HG03565 (cell line): Measurements from ENCODE around the gene HELZ.
"Not testable (repeated sequence)": the region's sequence is repeated elsewhere in the genome, so short reads cannot be mapped to it uniquely, and the experiment has no call there.

ENCODE experiments used
- ATAC-seq: cut with Tn5 transposase; IDR thresholded peaks from one replicate; pipeline ENCODE4 v1.9.1; 2021; ENCODE audit warnings: mild to moderate bottlenecking, moderate library complexity; ENCODE audit not compliant: unreplicated experiment

Gene HELZ

DNA sequence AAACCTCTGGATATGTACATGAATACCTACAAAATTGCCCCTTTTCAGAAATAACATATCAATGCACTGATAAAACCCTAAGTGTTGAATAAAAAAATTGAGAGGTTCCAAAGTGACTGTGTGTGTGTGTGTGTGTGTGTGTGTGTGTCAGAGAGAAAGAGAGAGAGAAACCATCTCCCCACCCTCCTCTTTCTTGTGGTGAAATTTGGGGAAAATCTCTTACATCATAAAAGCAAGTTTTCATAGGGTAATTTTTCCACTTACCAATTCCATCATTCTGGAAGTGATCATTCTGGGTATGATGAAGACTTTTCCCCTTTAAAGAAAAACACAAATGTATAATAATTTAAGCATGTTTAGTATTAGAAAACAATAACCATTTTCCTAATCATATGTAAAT lies 121.3 kb downstream of the HELZ start:
- ATAC-seq, result no peak

DNA sequence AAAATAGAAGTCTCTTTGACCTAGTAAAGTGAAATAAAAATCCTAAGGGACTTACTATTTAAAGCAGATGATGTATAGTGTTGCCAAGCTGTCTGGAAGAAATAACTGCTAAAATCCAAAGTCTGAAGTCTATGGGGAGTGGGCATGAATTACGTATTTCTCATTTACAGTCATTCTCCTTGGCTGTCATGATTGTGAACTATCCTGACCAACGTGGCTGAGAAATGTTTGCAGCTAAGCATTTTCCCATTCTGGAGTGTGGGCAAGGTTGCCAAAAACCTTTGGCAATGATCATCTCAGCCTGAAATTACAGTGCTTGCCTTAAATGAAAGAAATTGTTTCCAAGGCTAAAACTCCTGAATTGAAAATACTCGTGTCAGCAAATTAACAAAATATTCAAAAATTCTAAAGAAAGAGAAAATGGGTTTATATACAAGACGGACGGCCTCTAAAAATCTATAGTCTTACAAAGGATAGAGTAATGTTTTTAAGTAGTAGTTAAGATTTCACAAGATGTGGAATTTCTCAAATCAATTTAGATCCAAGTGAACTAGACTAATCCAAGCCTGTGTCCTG lies 123.6 kb downstream of the HELZ start:
- no peak for ATAC-seq

DNA sequence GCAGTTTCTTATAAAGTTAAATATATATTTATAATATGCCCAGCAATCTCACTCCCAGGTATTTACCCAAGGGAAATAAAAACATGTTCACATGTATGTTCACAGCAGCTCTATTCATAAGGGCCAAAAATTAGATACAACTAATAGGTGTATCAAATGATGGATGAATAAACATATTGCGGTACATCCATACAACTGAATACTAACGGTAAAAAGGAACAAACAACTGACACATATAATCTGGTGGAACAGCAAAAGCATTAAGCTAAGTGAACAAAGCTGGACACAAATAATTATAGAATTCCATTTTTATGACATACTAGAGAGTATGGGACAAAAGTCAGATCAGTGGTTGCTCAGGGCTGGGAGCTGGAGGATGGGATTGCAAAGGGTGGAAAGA lies 125.9 kb downstream of the HELZ start:
- ATAC-seq, result no peak

DNA sequence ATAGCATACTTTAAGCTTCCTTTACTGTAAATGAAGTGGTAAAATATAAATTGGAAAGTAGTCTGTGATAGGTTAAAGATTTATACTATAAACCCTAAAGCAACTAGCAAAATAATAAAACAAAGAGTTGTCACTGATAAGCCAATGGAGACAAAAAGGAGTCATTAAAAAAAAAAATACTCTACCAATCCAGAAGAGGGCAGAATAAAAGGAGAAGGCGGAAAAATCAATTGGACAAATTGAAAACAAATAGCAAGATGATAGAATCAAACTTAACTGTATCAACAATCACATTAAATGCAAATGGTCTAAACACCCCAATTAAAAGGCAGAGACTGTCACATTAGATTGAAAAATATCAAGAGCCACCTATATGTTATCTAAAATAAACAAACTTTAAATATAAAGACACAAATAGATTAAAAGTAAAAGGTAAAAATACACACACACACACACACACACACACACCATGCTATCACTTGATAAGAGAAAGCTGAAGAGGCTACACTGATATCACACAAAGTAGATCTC lies 128.9 kb downstream of the HELZ start:
- ATAC-seq, result no peak

DNA sequence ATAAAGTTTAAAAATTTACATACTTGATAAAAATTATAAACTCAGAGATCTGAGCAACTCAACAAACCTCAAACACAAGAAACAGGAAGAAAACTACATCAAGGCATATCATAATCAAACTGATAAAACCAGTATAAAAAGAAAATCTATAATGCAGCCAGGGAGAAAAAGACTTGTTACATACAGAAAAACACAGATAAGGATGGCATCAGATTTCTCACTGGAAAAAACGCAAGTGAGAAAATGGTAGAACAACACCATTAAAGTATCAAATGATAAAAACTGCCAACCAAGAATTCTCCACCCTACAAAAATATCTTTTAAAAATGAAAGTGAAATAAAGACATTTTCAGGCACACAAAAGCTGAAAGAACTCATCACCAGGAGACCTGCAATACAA lies 129.6 kb downstream of the HELZ start:
- ATAC-seq, result no peak

DNA sequence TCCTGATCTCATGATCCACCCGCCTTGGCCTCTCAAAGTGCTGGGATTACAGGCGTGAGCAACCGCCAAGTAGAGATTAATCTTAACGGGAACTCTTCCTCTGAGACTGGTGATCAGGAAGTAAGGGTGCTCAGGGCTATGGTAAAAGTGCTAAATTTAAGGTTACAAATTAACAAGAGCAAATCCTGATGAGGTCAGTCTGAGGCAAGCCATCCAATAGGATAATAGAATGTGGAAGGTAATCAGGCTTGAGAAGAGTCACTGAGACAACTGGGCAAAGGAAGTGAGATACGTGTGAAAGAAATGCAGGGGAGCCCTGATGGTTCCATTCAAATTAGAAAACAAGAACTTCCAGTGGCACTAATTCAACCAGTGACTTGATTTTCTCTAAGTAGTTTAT lies 131.5 kb downstream of the HELZ start:
- ATAC-seq, result no peak

DNA sequence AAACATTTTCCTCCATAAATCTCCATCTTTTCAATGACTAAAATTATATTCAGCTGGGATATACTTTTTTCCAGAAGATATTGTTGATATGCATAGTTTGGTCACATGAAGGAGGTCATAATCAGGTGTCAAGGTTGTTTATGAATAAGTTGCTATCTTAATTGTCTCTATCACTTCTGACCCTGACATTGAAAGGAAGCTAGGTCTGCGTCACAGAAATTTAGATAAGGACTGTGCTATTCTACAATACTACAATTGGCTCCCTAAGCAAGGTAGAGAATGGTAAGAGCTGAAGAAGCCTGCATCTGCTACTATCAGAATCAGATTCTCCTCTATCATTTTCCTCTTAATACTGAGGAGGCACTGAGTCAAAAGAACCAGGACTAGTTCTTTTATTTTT lies 133.2 kb downstream of the HELZ start:
- ATAC-seq, result no peak

DNA sequence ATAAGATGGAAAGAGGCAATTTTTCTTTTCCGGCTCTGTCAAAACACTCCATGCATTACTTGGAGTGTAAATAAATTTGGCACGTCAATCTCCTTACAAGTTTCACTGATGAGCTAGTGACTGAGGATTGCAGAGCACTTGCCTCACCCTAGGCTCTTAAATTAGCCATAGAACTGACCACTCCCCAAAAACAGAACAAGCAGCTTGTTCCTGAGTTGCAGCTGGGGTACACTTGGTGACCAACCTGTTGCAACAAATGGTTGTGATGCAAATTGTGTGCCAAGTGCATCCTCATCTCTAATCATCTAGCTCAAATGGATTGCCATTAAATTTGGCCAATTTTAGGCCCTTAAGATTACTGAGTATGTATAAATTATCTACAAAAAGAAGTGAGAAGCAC lies 133.7 kb downstream of the HELZ start:
- no peak for ATAC-seq

DNA sequence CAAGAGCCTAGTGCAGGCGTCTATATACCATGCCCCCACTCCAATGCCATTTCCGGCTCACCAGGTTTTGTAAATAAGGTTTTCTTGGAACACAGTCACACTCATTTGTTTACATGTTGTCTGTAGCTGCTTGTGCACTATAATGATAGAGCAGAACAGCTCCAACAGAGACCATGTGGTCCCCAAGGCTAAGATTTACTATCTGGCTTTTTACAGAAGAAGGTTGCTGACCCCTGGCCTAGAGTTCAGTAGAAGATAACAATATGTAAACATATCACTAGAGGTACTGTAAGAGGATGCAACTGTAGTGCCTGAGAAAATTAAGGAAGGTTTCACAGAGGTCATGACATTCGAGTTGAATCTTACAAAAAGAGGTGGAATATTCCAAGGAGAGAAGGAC lies 134.4 kb downstream of the HELZ start:
- ATAC-seq, result no peak

DNA sequence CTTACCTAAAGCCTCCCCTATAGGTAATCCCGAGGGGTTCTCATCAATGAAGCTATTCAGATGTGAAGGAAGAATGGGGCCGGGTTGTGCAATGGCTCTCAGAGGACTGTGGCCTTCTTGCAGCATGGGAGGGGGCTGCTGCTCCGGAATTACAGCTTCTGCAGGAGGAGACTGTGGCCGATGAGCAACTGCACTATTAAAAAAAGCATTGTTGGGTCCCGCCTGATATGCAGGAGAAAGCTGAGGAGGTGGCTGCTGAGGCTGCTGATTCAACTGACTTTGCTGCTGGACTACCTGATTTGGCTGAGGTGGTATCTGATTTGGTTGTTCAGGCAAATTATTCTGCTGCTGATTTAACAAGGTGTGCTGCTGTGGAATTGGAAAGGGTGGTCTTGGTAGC lies 135.9 kb downstream of the HELZ start:
- no peak for ATAC-seq

DNA sequence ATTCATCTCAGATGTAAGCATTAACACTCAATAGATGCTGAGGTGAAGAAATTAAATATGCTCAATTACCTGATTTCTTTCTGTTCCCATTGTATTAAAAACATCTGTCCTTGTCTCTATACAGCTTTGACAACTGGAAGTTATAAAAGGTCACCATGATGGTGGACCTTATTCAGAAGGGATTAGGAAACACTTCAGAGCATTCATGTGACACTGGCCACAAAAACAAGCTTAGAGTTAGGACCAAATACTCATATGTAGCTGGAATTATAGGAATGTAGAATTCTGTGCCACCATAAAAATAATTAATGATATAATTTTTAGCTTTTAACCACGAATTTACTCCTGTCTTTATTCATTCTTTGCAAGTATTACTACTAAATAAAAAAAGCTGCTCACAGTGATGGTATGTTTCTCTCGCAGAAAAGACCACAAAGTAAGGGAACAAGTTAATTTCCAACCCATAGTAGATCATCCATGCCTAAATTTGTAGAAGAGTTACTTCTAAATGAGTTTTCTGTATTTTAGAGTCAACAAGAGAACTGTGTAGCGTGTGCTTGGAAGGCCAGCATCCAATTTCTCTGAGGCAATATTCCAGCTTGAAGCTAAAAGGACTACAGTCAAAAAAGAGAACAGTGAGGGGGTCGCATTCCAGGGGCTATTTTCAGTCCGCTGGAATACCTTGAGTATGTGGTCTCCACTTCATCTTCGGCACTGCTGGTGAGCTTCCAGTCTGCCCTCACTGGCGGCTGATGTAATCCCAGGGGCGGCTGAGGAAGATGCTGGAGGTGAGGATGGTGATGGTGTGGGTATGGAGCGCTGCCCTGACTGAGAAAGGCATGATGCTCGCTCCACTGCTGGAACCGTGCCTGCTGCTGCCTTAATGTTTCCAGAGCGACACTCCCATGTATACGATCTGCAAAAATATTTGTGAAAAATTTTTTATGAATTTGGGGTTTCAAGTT lies 136.9 kb downstream of the HELZ start:
- ATAC-seq, result no peak

DNA sequence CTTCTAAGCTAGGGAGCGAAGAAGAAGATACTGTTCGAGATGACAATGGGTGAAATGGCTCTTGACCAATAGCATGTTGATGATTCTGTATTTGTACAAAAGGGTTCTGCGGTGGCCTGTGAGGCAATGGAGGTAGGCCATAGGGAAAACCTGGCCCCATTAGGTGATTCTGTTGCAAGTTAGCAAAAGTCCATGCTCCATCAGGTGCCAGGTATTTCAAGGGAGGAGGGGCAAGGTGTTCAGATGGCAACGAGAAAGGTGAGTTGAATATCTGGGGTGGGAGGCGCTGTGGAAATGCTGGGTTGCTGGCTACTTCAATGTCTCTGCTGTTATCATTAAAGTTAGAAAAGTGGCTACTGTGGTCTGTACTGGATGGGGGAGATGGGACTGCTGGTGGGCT lies 137.8 kb downstream of the HELZ start:
- ATAC-seq, result no peak

DNA sequence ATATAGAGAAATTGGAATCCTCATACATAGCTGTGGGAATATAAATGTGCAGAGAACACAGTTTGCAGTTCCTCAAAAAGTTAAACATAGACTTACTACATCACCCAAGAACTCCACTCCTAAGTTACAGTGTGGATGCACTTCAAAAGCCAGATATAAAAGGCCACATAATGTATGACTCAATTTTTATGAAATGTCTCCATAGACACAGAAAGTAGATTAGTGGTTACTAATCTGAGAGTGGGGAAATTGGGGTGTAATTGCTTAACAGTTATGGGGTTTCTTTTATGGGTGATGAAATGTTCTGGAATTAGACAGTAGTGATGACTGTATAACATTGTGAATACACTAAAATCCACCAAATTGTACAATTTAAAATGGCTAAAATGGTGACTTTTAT lies 139.8 kb downstream of the HELZ start:
- ATAC-seq, result no peak

DNA sequence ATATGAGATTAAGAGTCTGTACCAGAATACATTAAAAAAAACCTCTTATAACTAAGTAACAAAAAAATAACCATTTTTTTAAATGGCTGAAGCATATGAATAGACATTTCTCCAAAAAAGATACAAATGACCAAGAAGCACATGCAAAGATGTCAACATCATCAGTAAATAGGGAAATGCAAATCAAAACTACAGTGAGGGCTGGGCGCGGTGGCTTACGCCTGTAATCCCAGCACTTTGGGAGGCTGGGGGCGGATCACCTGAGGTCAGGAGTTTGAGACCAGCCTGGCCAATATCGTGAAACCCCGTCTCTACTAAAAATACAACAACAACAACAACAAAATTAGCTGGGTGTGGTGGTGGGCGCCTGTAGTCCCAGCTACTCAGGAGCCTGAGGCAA lies 140.4 kb downstream of the HELZ start:
- ATAC-seq, result not testable (repeated sequence)

DNA sequence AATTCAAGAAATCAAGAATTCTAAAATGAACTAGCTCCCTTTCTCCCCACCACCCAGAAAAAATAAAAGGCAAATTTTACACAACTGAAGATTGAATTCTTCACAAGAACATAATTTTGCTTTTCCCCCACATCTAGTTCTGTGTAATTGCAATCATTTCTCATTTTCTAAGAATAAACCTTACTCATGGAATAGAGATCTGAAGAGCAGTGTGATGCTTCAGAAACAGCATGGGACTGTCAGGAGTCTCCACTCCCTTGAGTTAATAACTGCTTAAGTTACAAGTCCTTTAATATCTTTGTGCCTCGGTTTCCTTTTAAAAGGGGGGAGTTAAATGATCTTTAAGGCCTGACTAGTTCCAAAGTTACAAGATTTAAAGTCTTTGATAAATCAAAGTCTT lies 147.0 kb downstream of the HELZ start:
- no peak for ATAC-seq

DNA sequence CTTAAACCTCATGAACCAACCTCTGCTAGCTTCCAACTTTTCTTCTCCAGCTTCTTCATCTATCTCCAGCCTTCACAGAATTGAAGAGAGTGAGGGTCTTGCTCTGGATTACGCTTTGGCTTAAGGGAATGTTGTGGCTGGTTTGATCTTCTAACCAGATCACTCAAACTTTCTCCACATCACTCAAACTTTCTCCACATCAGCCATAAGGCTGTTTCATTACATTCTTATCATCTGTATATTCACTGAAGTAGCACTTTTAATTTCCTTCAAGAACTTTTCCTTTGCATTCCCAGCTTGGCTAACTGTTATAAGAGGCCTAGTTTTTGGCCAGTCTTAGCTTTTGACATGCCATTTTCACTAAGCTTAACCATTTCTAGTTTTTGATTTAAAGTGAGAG lies 148.4 kb downstream of the HELZ start:
- no peak for ATAC-seq

DNA sequence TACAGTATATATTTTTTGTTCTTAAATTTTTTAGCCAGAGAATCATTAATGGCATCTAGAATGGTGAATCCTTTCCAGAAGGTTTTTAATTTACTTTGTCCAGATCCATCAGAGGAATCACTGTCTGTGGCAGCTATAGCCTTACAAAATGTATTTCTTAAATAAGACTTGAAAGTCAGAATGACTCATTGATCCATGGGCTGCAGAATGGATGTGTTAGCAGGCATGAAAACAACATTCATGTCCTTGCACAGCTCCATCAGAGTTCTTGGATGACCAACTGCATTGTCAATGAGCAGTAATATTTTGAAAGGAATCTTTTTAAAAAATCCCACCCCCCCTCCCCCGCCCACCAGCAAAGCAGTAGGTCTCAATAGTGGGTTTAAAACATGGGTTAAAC lies 149.2 kb downstream of the HELZ start:
- ATAC-seq, result no peak

DNA sequence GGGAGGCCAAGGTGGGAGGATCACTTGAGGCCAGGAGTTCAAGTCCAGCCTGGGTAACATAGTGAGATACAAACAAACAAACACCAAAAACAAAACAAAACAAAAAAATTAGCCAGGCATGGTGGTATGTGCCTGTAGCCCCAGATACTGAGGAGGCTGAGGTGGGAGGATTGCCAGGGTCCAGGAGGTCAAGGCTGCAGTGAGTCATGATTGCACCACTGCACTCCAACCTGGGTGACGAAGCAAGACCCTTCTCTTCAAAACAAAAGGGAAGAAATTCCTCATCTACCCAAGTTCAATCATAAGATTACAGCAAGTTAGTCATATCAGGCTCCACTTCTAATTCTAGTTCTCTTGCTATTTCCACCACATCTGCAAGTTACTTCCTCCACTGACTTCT lies 149.7 kb downstream of the HELZ start:
- not testable (repeated sequence) for ATAC-seq

DNA sequence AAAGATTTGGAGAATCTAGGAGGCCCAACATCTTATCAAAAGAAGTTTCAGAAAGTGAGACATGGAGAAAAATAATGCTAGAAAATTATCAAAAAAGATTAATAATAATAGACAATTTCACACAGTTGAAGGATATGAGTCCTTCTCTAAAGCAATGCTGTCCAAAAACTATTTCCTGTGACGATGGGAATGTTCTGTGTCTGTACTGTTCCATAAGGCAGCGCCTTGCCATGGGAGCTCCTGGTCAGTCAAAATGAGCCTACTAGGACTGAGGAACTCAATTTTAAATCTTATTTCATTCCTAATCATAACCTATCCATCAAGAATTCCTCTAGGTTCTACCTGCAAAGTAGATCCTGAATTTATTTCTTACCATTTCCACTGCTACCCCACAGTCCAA lies 151.6 kb downstream of the HELZ start:
- no peak for ATAC-seq

DNA sequence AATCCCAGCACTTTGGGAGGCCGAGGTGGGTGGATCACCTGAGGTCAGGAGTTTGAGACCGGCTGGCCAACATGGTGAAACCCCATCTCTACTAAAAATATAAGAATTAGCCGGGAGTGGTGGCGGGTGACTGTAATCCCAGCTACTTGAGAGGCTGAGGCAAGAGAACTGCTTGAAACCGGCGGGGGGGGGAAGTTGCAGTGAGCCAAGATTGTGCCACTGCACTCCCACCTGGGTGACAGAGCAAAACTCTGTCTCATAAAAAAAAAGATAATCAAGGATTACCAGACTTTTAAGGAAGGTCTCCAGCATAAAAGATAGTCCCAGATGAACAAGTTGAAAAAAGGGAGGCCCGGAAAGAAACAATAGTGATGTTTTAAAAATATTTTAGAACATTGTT lies 152.3 kb downstream of the HELZ start:
- not testable (repeated sequence) for ATAC-seq

DNA sequence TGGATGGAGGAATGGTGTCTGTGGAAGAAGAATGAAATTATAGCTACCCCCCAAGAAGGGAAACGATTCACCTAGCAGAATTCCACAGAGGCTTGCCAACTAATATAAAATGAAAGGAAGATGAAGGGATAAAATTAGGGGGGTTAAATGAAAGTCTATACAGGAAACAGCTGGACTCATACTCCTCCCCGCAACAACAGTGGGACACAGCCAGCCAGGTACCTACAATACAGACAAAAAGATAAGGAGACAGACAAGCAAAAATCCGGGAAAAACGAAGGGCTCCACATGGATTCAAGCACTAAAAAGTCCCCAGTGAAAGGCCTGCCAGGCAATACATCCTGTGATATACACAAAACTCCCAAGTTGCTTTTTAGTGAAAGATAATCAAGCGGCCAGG lies 152.7 kb downstream of the HELZ start:
- ATAC-seq, result no peak

DNA sequence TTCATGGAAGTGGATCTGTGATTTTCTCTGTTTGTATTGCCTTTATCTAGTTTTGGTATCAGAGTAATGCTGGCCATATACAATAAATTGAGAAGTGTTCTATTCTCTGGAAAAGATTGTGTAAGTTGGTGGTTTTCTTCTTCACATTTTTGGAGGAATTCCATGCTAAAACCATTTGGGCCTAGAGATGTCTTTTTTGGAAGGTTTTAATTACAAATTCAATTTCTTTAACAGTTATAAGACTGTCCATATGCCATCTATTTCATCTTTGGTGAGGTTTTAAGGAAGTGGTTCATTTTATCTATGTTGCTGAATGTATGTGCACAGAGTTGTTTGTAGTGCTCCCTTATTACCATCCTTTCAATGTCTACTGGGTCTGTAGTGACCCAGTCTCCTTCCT lies 154.7 kb downstream of the HELZ start:
- ATAC-seq, result no peak
